Measurements from ENCODE around the gene MAML2.
"Not testable (repeated sequence)": the region's sequence is repeated elsewhere in the genome, so short reads cannot be mapped to it uniquely, and the experiment has no call there.

The MAML2 gene

GRCh38 chr11:96204366-96204659 lies 138.7 kb downstream of the MAML2 start:
- DNase-seq, result no peak

DNA sequence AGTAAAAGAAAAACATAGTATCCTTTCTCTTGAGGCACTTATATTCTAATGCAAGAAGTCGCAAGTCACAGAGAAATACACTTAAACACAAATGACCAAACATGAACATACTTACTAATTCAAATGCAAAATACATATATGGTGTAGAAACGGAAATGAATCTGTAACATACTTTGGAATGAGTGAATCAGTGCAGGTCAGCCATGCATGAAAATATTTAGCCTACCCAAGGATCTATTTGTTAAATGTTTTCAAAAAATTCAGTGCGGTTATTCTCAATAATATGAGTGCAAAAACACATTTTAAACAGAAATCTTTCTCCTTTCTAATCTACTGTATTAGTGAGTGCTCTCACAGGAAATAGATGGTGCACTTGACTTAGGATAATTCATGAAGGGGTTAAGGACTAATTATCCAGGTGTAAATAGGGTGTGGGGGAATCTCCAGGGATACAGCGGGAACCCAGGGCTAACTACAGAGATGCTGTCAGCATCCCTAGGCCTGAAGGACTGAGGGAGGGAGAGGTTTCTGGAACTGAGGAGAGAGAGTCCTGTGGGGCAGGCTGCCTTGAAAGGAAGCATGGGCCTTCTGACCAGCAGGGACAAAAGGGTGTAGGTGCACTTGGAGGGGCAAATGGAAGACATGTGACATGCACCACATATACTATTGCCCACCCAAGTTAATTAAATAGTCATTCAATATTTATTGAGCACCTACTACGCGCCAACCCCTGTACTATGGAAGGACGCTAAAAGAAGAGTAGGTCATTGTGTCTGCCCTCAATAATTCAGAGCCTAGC lies 139.2 kb downstream of the MAML2 start:
- no peak for DNase-seq

- DNase-seq, result no peak
Observed at GRCh38 chr11:96200243-96200642, 142.8 kb downstream of the MAML2 start.

- no peak for DNase-seq
Observed at GRCh38 chr11:96199563-96200025, 143.4 kb downstream of the MAML2 start.

DNA sequence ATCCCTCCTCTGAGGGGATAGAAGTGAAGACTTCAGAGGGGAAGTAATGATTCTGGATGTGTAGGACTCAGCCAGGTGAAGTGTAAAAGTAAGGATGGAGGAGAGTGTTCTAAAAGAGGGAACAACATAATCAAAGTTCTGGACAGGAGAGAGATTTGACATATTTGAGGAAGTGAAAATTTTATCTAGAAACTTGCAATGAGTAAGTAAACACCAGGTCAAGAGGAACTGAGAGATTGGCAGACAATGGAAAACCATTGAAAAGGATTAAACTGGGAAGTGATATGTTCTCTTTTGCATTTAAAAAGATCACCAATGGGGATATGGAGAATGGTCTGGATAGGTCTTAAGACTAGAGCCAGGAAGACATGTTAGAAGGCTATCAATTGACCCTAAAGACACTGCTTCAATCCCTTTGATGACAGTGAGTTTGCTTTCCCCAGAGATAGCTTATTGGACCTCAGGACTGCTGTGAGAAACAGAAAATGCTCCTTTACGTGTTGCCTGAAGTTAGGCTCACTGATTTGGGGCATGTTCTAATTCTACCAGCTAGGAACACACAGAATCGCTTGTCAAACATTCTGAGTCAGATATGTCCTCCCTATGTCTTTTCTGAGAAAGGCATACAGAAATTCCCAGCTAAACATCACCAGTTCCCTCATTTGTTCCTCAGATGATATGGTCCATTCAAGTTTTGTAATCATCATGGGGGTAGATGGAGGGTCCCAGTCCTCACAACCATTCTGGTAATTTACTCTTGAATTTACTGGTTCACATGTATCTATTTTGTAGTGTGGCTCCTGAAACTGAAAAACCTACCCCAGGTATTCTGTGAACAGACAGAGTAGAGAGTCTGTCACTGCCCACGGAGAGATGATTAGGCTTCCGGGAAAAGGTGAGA lies 144.9 kb downstream of the MAML2 start:
- no peak for DNase-seq

DNA sequence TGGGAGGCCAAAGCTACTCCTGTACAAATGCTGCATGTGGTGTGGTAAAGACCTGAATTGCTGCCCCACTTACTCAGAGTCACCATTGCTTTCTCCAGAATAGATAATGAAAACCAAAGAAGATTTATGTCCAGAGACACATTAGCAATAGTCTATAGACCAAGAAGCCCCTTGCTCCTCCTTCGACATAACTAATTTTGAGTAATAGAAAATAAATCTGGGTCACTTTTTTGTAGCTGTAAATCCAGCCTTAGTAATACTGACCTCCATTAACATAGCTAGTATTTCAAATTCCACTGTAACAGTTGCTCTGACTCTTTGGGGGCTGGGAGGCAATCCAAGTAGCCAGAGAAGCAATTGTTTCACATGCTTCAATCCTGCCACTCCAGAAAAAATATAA lies 145.9 kb downstream of the MAML2 start:
- DNase-seq, result no peak

GRCh38 chr11:96196181-96196662 lies 146.8 kb downstream of the MAML2 start:
- DNase-seq, result no peak

DNA sequence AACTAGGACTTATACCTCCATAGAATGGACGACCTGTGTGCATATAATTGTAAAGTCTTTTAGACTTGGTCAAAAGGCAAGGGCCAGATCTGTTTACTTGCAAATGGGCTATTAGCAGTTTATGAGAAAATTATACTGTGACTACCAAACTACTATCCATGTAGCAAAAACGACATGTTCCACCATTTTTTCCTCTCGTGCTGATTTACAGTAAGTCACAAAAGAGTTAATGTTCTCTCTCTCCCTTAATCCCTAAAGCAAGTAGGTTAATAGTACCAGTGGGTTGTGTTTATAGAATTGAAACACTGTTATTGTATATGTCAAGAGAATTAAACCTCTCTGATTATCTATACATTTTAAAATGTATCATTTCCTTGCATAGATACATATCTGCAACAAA lies 147.3 kb downstream of the MAML2 start:
- DNase-seq, result no peak

GRCh38 chr11:96194581-96195374 lies 148.2 kb downstream of the MAML2 start:
- no peak for DNase-seq

GRCh38 chr11:96193745-96194443 lies 149.1 kb downstream of the MAML2 start:
- DNase-seq, result no peak

- no peak for DNase-seq
Observed at GRCh38 chr11:96191752-96192151, 151.2 kb downstream of the MAML2 start.

- DNase-seq, result no peak
Observed at GRCh38 chr11:96189351-96189750, 153.6 kb downstream of the MAML2 start.

DNA sequence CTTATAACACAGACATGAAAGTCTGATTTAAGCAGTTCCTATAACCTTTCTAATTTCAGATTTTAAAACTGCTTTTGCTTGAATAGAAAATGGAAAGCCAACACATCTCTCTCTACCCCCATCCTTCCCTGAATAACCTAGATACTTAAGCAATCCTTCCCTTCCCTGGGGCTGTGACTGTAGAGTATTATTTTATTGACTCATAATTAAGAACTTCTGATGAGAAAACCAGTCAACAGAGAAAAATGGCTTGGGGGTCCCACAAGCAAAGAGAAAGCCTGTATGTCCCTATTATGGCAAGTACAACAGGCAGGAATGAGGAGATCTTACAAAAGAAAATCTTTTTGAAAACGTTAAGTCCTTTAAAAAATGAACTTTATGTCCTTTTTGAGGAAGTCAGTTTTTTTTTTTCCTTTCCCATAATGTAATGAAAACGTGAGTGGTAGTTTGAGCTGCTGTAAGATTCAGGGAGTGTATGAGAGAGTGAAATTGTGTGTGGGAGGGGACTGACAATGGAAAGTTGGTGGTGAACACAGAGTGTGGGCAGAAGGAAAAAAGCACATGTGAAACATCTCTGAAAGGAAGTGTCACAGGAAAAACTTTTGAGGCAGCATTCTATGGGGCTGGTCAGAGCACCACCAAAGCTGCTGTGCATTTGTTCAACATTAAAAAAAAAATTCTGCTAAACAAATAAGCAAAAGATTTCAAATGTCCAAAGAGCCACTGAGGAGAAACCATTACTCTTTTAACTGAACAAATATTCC lies 154.6 kb downstream of the MAML2 start:
- no peak for DNase-seq

GRCh38 chr11:96187822-96188221 lies 155.2 kb downstream of the MAML2 start:
- DNase-seq, result no peak

DNA sequence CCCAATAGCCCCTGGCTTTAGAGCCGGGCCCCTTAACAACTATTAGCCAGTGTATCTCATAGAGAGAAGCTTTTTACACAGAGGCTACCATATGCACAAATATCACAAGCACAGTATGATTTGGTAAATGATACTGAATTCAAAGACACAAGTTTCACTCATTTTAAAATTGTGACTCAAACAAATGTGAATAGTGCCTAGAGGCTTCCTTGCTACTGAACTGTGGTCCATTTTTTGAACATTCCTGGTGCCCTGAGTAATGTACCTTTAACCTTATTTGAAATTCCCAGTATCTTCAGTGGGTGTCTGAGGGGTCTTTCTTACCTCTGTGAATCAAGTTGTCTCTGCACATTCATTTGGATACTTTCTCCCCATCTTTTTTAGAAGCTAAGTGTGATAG lies 156.2 kb downstream of the MAML2 start:
- DNase-seq, result no peak

GRCh38 chr11:96185220-96185768 lies 157.7 kb downstream of the MAML2 start:
- no peak for DNase-seq

DNA sequence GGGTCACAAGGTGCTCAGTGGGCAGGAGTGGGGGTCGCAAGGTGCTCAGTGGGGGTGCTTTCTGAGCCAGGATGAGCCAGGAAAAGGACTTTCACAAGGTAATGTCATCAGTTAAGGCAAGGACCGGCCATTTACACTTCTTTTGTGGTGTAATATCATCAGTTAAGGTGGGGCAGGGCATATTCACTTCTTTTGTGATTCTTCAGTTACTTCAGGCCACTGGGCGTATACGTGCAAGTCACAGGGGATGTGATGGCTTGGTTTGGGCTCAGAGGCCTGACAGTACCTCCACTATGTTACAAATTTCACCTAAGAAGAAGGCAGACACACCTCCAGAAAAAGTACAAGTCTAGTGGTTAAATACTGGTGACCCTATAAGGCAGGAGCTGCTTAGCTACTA lies 162.1 kb downstream of the MAML2 start:
- not testable (repeated sequence) for DNase-seq

DNA sequence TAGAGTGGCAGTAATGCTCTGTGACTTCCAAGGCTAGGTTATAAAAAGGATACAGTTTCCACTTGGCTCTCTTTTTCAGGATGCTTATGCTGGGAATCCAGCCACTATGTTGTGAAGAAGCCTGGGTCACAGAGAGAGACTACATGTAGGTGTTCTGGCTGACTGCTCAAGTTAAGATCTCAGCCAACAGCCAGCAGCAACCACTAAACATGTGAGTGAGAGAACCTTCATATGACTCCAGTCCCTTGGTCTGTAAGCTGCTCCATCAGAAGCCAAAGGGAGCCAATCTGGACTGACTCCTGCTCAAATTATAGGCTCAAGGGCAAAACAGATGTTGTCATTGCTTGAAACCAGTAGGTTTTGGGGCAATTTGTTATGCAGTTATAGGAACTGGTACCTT lies 162.7 kb downstream of the MAML2 start:
- no peak for DNase-seq

DNA sequence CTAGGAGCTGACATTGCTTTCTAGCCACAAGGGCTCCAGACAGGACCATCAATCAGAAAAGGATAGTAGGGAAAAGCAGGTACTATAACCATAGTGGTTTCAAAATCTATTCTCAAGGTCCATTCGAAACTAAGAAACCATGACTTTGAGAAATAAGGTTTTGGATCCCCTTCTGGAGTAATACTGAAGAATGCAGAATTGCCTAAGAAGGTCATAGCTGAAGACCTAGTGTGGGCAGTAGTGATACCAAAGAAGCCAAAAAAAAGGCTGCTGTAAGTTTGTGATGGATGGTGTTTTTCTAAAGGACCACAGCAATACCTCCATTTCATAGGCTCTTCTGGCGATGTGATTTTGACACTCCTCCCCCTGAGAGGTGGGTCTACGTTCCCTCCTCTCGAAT lies 163.1 kb downstream of the MAML2 start:
- no peak for DNase-seq

DNA sequence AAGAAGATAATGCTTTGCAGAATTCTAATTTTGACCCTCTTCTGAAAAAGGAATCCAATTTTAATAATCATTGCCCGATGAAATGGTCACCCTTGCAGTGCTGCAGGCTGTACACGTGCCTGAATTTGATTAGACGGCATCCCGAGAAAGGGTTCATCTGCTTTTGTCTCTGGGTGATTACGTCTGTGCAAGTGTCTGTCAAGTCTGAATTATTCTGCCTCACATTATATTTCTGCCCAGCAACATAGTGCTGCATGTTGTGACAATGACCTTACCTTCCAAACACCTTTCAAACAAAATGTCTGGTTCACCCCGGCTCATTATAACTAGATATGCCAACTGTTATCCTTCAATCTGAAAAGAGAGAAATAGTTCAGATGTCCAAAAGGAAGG lies 164.1 kb downstream of the MAML2 start:
- DNase-seq, result no peak

All from KG1 (cell line).